Uterus (tissue), 4 donors: ENCODE results near the gene WASF2. TPM values are rescaled to one million over a fixed set of nuclear protein-coding genes. Genes with fewer than 3 reads are reported as not detected.

Experiments used
- DNase-seq, 2 donors: peaks; one replicate each; pipeline ENCODE4 v3.0.0-alpha.2; 2019 to 2020
- H3K27ac ChIP-seq, 2 donors: fragments of 200-600 bp; sonication (generic); 1 replicate in 1 of 2; 2 replicates in 1 of 2; pipeline ENCODE4 v1.5.1; 2016 to 2018
- H3K27me3 ChIP-seq, 2 donors: fragments of 200-600 bp; sonication (generic); one replicate each; pipeline ENCODE4 v1.5.1; 2018 to 2019; ENCODE audit warnings: control low read depth in 1 of 2
- H3K36me3 ChIP-seq, 2 donors: fragments of 200-600 bp; sonication (generic); one replicate each; pipeline ENCODE4 v1.5.1; 2019; ENCODE audit warnings: control low read depth in 1 of 2
- H3K4me1 ChIP-seq, 2 donors: fragments of 200-600 bp; sonication (generic); one replicate each; pipeline ENCODE4 v1.5.1; 2018 to 2019; ENCODE audit warnings: control low read depth in 1 of 2
- H3K4me3 ChIP-seq, 2 donors: fragments of 200-600 bp; sonication (generic); 1 replicate in 1 of 2; 2 replicates in 1 of 2; pipeline ENCODE4 v1.5.1; 2018 to 2019; ENCODE audit warnings: mild to moderate bottlenecking in 1 of 2
- H3K9me3 ChIP-seq, 2 donors: fragments of 200-600 bp; sonication (generic); one replicate each; pipeline ENCODE4 v1.5.1; 2019; ENCODE audit warnings: control low read depth in 1 of 2
- CTCF ChIP-seq, 4 experiments: fragments of 200-600 bp in 2 of 4; fragments of 450-650 bp in 2 of 4; sonication (generic) in 2 of 4; IDR thresholded peaks; one replicate each; pipeline ENCODE4 v1.5.1; 2016 to 2019; ENCODE audit warnings: antibody characterized with exemption in 4 of 4, mild to moderate bottlenecking in 2 of 4, moderate library complexity in 1 of 4
- POLR2A ChIP-seq, 2 donors: fragments of 450-650 bp; IDR thresholded peaks; one replicate each; pipeline ENCODE4 v1.6.1; 2016; ENCODE audit warnings: antibody characterized with exemption in 2 of 2, mild to moderate bottlenecking in 1 of 2, moderate library complexity in 1 of 2
- intact Hi-C: fragments of 100-400 bp; cut with DNase I; formaldehyde crosslinking; loops from one replicate; pipeline ENCODE4 v1.15.1; 2023; ENCODE audit warnings: low total_unique reads
- total RNA-seq, 4 donors: library from RNA; depleted of rRNA in 3 of 4; stranded (reverse); fragments of >200 nt in 3 of 4; gene quantifications; one replicate each; pipeline versions ENCODE4 v1.1.0 to v1.2.4, GENCODE V29; 2014 to 2023
- donor health status: DM: yes; HTN: yes; CAD: no.

The WASF2 gene
- total RNA-seq, 4 donors from 2014 or later: 27.2 to 178 (median 41.1) TPM

DNA sequence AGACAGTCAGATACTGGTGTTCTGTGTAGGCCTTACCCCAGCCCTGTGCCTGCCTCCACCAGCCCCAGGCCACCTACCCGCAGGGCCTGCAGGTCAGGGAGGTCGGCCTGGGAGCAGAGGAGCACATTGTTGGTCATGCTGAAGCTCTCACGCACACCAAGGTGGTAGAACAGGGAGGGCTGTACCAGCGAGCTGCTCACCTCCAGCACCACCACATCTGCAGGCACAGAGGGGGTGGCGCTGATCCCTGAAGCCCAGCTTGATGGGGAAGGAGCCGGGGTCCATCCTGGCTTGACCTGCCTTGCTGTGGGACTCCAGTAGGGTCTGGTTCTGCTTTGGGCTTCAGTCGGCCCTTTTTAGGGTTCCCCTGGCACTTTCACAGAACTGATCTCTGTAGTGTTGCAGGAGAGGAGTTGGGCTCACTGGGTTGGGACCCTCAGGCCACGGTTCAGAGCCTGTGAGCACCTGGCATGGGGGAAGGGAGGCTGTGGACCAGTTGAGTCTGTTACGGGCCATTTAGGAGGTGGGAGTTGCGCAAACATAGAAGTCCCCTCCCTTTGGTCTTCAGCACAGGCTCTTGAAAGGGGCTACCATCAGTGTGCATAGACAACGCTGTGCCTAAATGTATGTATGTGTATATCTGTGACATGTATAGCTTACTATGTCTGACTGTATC is 125.1 kb downstream of the WASF2 start:
- TF ChIP-seq POLR2A (IDR thresholded peaks at IDR 0.05): no peak
- TF ChIP-seq CTCF (IDR thresholded peaks at IDR 0.05): no peak
- Histone ChIP-seq H3K4me3 (peak overlapping the region; percentile 59 to 64), H3K9me3 (no peaks in the 10 kb centered on the region), H3K27me3 (no peaks in the 10 kb centered on the region), H3K4me1 (peaks cover 10 to 22% of the 10 kb centered on the region in 2 donors), H3K27ac (peak overlapping the region; percentile 96), H3K36me3 (no peaks in the 10 kb centered on the region)
- DNase-seq: no peak
- intact Hi-C loops: no loop called here

DNA sequence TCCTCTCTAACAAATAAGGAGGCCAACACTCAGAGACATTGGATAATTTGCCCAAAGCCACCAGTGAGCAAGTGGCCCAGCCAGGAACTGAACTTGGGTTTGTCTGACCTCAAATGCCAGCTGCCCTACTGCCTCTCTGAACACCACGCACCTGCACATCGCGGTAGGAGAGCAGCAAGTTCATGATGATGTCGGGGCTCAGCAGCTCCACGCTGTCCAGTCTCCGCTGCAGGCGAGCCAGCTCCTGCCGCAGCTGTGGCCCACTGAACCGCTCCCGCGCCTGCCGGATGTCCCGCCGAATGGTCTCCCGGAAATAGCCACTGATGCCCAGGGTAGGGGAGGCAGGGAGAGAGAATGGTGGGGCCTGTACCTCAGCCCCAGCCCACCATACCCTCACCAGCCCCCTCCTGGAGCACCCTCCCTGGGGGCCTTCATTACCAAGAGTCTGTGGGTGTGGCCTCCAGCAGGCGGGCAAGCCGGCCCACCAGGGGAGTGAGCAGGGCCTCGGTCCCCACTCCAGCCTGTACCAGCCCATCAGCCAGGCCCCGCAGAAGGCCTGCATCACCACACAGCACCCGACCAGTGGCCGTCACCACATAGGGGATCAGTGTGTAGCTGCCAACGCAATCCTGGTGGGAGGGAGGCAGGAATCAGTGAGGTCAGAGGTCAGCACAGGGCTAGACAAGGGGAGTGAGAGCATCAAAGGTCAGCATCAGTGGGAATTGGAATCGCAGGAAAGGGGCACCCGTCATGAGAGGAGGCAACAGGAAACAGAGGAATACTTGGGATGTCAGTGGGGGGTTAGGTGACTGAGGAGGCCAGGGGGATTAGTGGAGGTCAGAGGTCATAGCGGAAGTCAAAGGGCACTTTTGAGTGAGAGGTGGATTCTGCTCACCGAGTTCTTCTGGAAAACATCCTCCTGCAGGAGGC is 125.9 kb downstream of the WASF2 start:
- peak overlapping the region in 1 of 2 donors; percentile 96 for H3K27ac ChIP-seq
- intact Hi-C loops: no loop called here
- H3K36me3 ChIP-seq: no peaks in the 10 kb centered on the region
- peaks cover 10 to 22% of the 10 kb centered on the region in 2 donors for H3K4me1 ChIP-seq
- H3K4me3 ChIP-seq: no peak overlapping the region
- no peak for DNase-seq
- no peaks in the 10 kb centered on the region for H3K9me3 ChIP-seq
- no peaks in the 10 kb centered on the region for H3K27me3 ChIP-seq
- TF ChIP-seq POLR2A (IDR thresholded peaks at IDR 0.05): no peak

GRCh38 chr1:27361553-27361952 is 128.4 kb downstream of the WASF2 start:
- H3K36me3 ChIP-seq: no peaks in the 10 kb centered on the region
- peaks cover 6 to 12% of the 10 kb centered on the region in 2 donors for H3K4me1 ChIP-seq
- intact Hi-C loops: no loop called here
- H3K27ac ChIP-seq: no peak overlapping the region
- no peak overlapping the region for H3K4me3 ChIP-seq
- no peaks in the 10 kb centered on the region for H3K27me3 ChIP-seq
- no peaks in the 10 kb centered on the region for H3K9me3 ChIP-seq
- DNase-seq: no peak
- TF ChIP-seq POLR2A (IDR thresholded peaks at IDR 0.05): no peak
- TF ChIP-seq CTCF (IDR thresholded peaks at IDR 0.05): no peak

- Histone ChIP-seq H3K27ac (no peak overlapping the region), H3K9me3 (no peaks in the 10 kb centered on the region), H3K36me3 (no peaks in the 10 kb centered on the region), H3K4me3 (no peak overlapping the region), H3K4me1 (peaks cover 6 to 12% of the 10 kb centered on the region in 2 donors), H3K27me3 (no peaks in the 10 kb centered on the region)
- TF ChIP-seq CTCF (IDR thresholded peaks at IDR 0.05) (no peak), POLR2A (IDR thresholded peaks at IDR 0.05) (no peak)
- no peak for DNase-seq
- intact Hi-C loops: no loop called here
Measured at GRCh38 chr1:27361044-27361402, 128.9 kb downstream of the WASF2 start.

DNA sequence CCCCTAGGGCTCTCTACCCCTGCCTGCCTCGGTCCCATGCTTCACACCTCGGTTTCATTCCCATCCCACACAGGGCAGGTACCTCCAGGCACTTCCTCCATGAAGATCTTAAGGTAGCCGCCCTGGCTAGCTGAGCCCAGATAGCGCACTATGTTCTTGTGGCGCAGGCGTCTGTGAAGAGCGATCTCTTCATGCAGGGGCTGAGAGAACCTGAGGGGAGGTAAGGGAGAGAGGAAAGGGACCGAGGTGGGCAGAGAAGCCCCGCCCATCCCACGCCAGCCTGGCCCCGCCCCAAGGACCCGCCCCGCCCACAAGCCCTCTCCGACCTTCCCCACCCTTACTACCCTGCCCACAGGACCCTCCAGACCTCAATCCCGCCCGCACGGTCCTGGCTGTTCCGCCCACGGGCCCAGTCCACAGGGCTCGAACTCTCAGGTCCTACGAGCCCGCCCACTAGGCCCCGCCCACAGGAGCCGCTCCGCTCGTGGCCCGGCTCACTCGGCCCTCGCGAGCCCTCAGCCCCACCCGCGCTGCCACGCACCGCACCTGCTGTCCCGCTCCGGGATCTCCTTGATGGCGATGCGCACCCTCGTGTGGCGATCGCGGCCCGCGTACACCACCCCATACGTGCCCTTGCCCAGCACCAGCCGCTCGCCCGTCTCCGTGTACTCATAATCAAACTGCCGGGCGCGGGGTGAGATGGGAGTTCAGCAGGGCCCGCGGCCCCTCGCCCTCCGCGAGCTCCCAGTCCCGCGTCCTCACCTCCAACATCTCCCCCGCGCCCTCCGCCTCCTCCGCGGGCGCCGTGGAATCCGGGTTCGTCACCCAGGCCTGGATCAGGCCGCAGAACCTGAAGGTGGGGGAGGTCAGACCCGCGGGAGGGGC is 129.6 kb downstream of the WASF2 start:
- H3K27ac ChIP-seq: no peak overlapping the region
- TF ChIP-seq CTCF (IDR thresholded peaks at IDR 0.05): no peak
- TF ChIP-seq POLR2A (IDR thresholded peaks at IDR 0.05): no peak
- no peak overlapping the region for H3K4me3 ChIP-seq
- no peaks in the 10 kb centered on the region for H3K36me3 ChIP-seq
- intact Hi-C loops: no loop called here
- peaks cover 6 to 12% of the 10 kb centered on the region in 2 donors for H3K4me1 ChIP-seq
- no peaks in the 10 kb centered on the region for H3K9me3 ChIP-seq
- DNase-seq: no peak
- no peaks in the 10 kb centered on the region for H3K27me3 ChIP-seq
